ENCODE measurements around the gene SUN5.
"Not testable (repeated sequence)": the region's sequence is repeated elsewhere in the genome, so short reads cannot be mapped to it uniquely, and the experiment has no call there.

SUN5 gene, protein sequence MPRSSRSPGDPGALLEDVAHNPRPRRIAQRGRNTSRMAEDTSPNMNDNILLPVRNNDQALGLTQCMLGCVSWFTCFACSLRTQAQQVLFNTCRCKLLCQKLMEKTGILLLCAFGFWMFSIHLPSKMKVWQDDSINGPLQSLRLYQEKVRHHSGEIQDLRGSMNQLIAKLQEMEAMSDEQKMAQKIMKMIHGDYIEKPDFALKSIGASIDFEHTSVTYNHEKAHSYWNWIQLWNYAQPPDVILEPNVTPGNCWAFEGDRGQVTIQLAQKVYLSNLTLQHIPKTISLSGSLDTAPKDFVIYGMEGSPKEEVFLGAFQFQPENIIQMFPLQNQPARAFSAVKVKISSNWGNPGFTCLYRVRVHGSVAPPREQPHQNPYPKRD
- 0 reads per million in 4 donors for total RNA-seq

DNA sequence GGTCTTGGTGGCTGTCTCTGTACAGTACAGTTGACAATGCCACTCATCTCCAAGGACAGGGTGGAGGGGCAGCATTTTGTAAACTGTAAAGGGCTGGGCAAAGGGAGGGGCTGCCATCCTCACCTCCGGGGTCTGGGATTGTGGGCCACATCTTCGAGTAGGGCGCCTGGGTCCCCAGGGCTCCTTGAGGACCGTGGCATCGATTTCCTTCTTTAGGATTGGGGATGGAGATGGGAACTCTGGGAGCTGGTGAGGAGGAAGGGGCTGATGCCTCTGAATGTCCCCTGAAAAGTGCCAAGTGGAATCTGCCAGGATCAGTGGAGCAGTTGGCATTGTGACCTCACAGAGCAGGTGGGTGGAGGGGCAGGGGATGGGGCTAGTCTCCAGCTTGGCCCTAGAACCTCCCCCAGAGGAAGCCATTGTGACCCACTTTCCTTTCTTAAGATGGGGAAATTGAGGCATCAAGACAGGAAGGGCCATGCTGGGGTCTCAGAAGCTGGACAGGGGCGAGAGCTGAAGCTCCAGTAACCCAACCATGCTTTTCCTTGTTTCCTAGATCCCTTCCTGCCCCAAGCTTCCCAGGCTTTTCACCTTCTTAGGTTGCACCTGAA lies at the start of gene SUN5:
Gene SUN5, minus strand, starts transcription at position 293 of the 611 bp plus-strand sequence. Its CDS starts 93 bp downstream, at position 200.
- no peak for DNase-seq

DNA sequence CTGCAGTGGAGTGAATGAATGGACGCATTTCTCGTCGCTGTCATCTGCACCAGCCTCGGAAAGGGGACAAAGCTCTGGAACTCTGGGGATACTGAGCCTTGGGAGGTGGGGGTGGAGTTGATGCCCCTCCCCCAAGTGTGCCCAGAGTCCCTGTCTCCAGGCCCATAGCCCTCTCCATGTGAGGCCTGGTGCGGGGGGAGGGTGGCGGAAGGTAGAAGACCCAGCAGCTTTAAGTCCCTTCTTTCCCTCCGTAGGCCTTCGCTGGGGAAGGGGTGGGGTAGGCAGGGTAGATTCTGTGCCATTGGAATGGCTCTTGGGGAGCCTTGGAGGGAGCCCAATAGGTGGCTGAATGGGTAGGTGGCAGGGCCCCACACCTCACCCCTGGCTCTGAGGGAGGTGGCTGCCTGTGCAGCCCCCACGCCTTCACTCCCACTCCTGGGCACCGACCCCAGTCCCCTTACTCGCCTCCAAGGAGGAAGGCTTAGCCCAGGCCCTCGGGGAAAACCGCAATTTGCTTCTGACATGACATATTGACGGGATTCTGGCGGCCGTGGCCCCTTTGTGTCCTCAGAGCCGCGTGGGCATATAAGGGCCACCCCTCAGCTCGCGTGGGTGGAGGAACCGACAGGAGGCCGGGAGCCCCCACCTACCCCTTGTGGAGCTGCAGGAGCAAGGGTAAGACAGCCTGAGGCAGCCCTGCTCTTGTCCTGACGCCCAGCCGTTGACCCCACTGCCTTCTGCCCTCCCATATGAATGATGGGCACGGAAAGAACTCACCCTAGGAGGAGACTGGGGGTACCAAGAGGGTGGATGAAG lies 49.3 kb upstream of the SUN5 start, which contains the start of gene BPIFB3:
Gene BPIFB3, plus strand, starts transcription at position 613 of the 816 bp plus-strand sequence. CDS start 1,533 bp downstream, outside the sequence.
- no peak for DNase-seq

DNA sequence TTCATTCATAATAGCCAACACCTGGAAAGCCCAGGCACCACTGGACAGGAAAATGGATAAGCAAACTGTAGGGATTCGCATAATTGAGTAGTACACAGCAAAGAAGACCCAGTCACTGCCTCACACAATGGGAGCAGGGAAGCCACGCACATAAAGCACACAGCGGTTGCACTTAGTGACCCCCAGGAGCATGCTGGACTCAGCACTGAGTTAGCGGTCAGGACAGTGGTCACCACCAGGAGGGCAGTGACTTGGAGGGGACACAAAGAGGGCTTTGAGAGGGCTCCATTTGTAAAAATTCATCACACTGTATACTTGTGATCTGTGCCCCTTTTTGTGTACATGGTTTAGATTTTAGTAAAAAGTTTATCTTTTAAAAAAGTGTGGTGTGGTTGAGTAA lies 47.1 kb upstream of the SUN5 start:
- DNase-seq, result no peak

GRCh38 chr20:33046412-33046811 lies 42.2 kb upstream of the SUN5 start:
- DNase-seq, result no peak

DNA sequence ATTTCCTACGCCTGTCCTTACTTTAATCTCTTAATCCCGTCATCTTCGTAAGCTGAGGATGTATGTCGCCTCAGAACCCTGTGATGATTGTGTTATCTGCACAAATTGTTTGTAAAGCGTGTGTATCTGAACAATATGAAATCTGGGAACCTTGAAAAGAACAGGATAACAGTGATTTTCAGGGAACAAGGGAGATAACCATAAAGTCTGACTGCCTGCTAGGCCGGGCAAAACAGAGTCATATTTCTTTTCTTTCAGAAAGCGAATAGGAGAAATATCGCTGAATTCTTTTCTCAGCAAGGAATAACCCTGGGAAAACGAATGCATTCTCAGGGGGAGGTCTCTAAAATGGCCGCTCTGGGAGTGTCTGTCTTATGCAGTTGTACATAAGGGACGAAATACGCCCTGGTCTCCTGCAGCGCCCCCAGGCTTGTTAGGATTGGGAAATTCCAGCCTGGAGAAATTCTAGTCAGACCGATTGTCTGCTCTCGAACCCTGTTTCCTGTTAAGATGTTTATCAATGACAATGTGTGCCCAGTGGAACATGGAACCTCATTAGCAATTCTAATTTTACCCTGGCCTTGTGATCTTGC lies 41.0 kb upstream of the SUN5 start:
- DNase-seq, result not testable (repeated sequence)

GRCh38 chr20:33043731-33044181 lies 39.5 kb upstream of the SUN5 start:
- DNase-seq, result no peak

DNA sequence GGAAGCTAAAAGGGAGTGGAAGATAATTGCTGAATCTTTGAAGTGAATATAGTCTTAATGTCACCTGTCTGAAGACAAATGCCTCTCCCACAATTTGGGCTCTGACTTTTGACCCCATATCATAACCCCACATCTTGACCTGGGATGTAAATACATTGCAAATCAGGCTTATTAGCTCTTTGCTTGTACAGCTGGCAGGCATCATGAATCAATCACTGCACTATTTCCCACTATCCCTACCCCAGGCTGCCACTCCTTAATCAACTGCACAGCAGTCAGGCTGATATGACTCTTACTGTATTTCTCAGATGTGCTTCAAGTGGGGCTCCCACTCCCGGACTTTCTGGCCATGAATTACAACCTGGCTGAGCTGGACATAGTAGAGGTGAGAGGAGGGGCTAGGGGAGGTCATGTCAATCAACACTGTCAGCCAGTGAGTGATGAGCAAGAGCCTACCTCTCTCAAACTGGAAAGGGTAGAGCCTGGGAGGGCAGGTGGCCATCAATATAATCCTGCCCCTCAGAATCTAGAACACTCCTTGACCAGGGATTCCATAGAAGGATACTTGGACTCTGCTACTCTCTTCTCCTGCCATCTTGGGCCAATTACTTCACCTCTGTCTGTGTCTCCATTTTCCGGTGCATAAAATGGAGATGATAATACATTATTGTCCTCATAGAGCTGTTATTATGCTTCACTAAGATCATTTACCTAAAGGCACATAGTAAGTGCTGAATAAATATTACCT lies 38.9 kb upstream of the SUN5 start:
- DNase-seq, result no peak

DNA sequence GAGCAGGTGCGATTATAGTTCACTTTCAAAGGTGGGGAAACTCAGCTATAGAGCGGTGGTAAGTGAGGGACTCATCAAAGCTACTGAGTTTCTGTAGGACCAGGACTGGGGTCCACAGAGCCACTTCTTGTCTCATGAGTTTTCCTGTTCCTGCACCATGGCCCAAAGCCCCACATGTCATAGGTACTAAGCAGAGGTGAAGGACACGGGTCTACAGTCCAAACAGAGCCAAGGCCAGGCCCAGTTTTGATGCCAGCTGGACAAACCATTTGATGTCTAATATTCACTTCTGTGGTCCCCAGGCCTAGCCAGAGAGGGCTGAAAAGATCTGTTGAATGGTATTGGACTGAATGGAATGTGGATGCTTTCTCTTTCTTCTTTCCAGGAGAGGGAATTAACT lies 38.2 kb upstream of the SUN5 start:
- DNase-seq, result no peak

GRCh38 chr20:33038243-33038642 lies 34.0 kb upstream of the SUN5 start:
- DNase-seq, result no peak

GRCh38 chr20:33037456-33037855 lies 33.2 kb upstream of the SUN5 start:
- DNase-seq, result no peak

DNA sequence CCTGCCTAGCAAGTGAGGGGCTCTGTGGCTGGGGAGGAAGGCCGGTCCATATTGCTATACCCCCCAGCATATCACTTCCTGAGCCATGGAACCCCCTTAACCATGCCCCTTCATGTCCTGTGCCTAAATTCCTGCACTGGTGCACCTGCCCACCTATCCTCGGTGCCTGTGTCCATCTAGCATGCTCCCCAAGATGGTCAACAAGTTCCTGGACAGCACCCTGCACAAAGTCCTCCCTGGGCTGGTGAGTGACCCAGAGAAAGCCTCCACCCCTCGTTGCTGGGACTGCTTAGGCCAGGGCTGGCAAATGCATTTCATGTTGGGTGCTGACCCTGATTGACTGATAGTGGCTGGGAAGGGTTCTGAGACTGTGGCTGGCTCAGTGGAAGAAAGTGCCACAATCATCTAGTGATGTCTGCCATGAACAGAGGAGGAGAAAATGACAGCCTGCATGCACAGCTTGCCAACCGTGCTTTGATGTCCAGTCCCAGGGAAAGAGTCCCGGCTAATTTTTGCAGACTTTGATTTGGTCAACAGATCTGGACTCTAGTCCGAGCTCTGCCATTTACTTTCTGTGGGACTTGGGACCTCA lies 30.8 kb upstream of the SUN5 start:
- no peak for DNase-seq

- no peak for DNase-seq
Measured at GRCh38 chr20:33034115-33034514, 29.9 kb upstream of the SUN5 start.

GRCh38 chr20:33033381-33033780 lies 29.1 kb upstream of the SUN5 start:
- DNase-seq, result no peak

GRCh38 chr20:33032555-33032954 lies 28.3 kb upstream of the SUN5 start:
- DNase-seq, result no peak

- no peak for DNase-seq
Measured at GRCh38 chr20:33031531-33031930, 27.3 kb upstream of the SUN5 start, which contains the start of gene BPIFB6. TSS of gene BPIFB6 (plus strand) at chr20:33031648. CDS start at chr20:33031648, 0 bp downstream.

DNA sequence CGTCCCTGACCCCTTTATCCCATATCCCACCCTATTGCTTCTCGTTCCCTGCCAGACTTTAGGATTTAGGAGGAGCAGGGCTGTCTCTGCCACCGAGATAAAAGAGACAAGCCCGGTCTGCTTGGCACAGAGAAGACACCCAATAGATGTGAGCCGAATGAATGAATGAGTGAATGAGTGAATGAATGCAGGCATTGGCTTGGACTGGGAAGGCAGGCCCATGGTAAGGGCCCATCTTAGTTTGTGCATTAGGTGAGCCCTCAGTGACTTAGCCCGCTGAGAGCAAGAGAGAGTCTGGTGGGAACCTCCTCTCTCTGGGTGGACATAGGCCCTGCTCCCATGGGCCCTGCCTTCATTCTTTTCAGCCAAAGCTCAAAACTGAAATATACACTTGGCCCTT lies 26.3 kb upstream of the SUN5 start:
- DNase-seq, result no peak

DNA sequence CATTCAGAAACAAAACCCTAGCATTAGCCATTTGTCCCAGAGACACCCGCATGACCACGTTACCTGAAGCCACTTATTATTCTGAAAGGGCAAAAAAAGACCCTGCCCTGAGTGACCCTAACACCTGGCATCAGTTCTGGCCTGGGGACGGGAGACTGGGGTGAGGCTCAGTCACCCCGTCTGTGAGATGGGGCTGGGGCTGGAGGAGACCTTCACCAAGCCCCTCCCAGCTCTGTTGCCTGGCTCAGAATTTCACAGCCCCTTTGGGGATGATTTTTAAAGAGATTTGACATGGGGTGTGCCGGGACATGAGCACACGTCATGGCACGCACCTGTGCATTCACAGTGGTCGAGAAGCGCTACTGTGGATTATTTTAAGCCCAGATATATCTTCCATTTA lies 25.8 kb upstream of the SUN5 start:
- DNase-seq, result no peak

DNA sequence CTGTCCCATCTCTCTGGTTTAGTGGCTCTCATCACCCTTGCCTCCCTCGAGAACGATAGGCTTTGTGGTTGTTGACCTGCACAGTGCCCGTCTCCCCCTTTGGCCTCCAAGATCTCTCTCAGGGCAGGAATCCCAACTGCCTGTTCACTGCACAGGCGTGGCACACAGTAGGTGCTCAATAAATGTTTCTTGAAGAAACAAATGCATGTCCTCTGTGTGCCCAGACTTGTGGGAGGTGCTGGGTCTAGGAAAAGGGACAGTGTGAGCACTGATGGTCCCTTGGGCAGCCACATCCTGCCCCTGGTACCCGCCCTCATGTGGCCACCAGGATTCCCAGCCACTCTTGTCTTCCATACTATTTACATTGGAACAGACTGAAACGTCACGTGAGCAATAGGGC lies 24.6 kb upstream of the SUN5 start:
- DNase-seq, result no peak

- DNase-seq, result no peak
Measured at GRCh38 chr20:33027769-33028751, 23.8 kb upstream of the SUN5 start.

Data from T-helper 1 cell (primary cell).